ENCODE results near the gene DUOXA2.
"Not testable (repeated sequence)": the region's sequence is repeated elsewhere in the genome, so short reads cannot be mapped to it uniquely, and the experiment has no call there.

DNA sequence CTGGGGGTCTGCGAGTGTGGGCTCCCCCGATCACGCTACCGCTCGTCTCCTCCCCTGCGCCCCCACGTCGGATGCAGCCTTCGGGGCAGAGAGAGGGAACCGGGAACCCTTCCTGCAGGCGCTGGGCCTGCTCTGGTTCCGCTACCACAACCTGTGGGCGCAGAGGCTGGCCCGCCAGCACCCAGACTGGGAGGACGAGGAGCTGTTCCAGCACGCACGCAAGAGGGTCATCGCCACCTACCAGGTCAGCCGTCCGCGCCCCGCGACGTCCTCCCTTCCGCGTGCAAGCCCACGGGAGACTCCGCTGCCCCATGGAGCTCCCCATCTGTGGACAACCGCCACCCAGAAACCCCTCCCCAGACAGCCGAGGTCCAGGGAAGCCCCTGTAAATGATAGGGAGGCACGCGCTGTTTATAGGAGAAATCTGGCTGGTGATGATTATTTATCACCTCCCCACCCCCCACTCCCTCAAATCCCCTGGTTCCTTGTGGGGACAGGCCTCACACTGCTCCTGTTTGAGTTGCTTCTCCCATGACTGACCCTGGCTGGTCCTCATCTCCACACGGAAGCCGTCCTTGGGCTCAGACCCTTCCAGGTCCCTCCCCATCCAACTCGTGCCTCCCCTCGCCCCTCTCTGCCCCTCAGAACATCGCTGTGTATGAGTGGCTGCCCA is 21.7 kb downstream of the DUOXA2 start:
- not testable (repeated sequence) for TF ChIP-seq CTCF, POLR2A (IDR thresholded peaks at IDR 0.05)
